PC-3 (cell line): Measurements from ENCODE around the gene BORCS5.

ENCODE experiments used
- CTCF ChIP-seq: fragments of 300-600 bp; sonication (generic); conservative IDR thresholded peaks from 2 replicates; pipeline ENCODE4 v1.5.1; 2017; ENCODE audit warnings: antibody characterized with exemption, low read depth, mild to moderate bottlenecking, low read length
- EZH2 ChIP-seq: fragments of 300-600 bp; sonication (generic); IDR thresholded peaks from one replicate; pipeline ENCODE4 v1.6.1; 2017; ENCODE audit warnings: antibody characterized with exemption, mild to moderate bottlenecking, low read length; ENCODE audit not compliant: unreplicated experiment

DNA sequence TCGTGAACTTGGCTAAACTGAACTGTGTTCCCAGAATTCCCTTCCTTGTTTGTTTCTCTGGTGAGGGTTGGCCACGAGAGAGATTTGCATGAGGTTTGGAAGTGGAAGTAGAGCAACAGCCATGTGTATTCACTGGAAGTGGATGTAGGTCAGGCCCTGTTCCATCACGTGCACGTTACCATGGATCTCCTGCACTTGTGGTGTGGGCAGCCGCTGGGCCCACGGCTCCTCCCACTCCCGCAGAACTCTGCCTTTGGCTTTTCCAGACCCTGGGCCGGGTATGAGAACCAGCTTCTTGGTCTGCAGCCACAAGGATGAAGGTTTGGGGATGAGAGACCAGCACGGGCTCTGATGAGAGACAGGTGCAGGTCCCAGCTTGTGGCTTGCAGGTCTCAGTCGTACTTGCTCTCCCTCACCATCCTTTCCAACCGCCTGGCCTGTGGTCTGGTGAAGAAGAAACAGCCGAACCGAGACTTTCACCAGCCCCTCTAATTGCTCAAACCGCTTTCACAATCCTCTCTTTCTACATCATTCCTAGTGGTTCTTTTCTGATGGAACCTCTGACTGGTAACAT lies 110.9 kb downstream of the BORCS5 start:
- TF ChIP-seq EZH2 (no peak), CTCF (no peak)
